ENCODE data around the gene MRFAP1.
"Not testable (repeated sequence)": the region's sequence is repeated elsewhere in the genome, so short reads cannot be mapped to it uniquely, and the experiment has no call there.

GRCh38 chr4:6672541-6673190 lies 32.2 kb downstream of the MRFAP1 start:
- not testable (repeated sequence) for TF ChIP-seq POLR2A (IDR thresholded peaks at IDR 0.05)
- TF ChIP-seq, protein P1, sequence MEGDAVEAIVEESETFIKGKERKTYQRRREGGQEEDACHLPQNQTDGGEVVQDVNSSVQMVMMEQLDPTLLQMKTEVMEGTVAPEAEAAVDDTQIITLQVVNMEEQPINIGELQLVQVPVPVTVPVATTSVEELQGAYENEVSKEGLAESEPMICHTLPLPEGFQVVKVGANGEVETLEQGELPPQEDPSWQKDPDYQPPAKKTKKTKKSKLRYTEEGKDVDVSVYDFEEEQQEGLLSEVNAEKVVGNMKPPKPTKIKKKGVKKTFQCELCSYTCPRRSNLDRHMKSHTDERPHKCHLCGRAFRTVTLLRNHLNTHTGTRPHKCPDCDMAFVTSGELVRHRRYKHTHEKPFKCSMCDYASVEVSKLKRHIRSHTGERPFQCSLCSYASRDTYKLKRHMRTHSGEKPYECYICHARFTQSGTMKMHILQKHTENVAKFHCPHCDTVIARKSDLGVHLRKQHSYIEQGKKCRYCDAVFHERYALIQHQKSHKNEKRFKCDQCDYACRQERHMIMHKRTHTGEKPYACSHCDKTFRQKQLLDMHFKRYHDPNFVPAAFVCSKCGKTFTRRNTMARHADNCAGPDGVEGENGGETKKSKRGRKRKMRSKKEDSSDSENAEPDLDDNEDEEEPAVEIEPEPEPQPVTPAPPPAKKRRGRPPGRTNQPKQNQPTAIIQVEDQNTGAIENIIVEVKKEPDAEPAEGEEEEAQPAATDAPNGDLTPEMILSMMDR (IDR thresholded peaks at IDR 0.05) = not testable (repeated sequence)

Measured in stomach (tissue), 4 donors.